Activated CD4-positive, alpha-beta T cell treated with anti-CD3 and anti-CD28 coated beads, Interleukin-2, Interleukin-6, amounts not matched to agents 100 ng/mL and 50 ng/mL, durations not matched to agents 16 hours and 8 hours (primary cell): Measurements from ENCODE around the gene SMC1B.
"Not testable (repeated sequence)": the region's sequence is repeated elsewhere in the genome, so short reads cannot be mapped to it uniquely, and the experiment has no call there.

Source experiments
- DNase-seq: peaks from one replicate; pipeline ENCODE4 v3.0.0-alpha.2; 2020

SMC1B gene

DNA sequence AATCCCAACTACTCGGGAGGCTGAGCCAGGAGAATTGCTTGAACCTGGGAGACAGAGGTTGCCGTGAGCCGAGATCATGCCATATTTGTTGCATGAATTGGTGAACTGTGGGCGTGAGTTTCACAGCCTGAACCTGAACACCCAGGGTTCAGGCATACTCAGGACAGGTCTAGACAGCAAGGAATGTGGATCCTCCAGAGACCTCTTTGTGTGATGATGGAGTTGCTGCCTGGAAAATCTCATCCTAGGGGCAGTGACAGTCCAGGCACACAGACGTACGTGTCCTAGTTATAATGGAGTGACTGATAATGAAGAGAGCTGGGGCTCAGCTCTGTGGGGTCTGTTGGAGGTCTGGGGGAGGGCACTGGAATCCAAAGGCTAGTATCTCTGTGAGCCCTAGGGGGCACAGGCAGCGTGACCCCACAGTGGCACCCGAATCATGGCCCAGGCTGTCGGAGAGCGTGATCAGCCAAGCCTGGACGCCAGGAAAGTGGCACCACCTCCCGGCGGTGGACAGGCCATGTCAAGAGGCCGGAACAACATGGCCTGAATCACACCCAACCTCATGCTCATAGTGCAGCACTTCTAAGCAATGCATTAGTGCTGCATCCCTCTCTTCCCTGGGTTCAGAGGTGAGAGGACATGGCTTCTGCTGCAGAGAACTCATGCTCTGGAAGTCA, 31.8 kb upstream of the SMC1B start:
- DNase-seq: no peak

DNA sequence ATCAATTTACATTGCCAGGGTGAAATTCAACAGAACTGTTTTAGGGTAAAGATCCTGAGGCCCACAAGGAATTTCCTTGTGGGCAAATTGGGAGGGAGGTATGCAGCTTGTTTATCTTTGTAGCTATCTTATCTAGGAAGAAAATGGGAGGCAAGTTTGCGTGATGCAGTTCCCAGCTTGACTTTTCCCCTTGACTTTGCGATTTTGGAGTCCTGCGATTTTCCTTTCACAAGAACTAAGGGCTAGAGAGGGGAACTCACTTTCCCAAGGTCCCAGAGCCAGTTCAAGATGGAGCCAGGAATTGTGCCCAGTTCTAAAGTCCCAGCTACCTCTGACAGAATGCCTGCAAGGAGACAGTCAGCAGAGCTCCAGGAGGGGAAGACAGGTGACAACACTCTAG, 30.8 kb upstream of the SMC1B start:
- no peak for DNase-seq

DNA sequence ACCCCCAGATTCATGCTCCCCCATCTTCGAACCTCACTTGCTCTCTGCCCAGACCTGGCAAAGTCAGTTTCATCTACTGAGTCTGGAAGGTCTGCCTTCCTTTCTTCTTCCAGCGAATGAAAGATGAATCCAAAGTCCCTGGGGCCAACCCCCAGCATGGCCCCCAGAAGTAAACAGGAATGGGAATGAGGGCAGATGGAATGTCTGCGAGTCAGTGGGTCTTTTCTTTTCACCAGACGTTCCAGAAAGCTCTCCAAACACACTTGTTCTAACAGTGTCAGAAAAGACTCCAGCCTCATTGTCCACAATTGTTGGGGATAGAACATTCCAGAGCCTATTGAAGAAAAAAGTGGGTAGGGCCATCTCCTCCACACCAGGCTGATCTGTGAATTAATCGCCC, 28.7 kb upstream of the SMC1B start:
- no peak for DNase-seq

DNA sequence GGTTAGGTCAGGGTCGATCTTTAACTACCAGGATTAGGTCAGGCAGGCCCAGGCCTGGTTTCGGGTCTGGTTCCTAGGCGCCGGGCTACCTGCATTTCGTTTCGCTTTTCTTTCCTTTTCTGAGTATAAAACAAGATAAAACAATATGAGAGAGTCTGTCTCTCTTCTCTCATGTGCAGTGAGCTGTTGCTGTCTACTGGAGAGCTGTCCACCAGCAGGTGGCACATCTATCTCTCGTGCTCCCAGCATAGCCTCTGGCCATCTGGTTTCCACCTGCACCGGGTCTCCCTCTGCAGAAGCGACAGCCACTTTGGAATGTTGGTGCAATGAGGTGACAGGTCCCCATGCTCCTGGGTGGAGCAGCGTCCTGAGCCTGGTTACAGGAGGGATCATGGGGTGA, 27.7 kb upstream of the SMC1B start:
- peak; percentile 36 for DNase-seq

DNA sequence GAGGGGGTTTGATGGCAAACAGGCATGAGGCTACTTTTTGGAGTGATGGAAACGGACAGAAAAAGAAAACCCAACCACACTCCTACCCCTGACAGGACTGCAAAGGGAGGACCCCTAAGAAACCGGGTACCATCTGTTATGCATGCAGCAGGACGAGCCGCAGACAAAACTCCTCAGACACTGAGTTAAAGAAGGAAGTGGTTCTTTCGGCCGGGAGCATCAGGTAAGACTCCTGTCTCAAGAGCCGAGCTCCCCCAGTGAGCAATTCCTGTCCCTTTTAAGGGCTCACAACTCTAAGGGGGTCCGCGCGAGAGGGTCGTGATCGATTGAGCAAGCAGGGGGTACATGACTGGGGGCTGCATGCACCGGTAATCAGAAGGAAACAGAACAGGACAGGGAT, 27.3 kb upstream of the SMC1B start:
- DNase-seq: not testable (repeated sequence)

DNA sequence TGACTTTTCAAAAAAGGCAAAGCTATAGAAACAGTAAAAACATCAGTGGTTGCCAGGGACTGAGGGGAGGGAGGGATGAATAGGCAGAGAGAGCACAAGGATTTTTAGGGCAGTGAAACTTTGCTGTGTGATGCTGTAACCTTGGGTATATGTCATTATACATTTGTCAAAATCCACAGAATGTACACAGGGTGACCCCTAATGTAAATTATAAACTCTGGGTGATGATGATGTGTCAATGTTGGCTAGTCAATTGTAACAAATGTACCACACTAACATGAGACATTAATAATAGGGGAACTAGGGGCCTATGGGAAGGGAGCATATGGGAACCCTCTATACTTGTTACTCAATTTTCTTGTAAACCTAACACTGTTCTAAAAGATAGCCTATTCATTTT, 24.9 kb upstream of the SMC1B start:
- no peak for DNase-seq

DNA sequence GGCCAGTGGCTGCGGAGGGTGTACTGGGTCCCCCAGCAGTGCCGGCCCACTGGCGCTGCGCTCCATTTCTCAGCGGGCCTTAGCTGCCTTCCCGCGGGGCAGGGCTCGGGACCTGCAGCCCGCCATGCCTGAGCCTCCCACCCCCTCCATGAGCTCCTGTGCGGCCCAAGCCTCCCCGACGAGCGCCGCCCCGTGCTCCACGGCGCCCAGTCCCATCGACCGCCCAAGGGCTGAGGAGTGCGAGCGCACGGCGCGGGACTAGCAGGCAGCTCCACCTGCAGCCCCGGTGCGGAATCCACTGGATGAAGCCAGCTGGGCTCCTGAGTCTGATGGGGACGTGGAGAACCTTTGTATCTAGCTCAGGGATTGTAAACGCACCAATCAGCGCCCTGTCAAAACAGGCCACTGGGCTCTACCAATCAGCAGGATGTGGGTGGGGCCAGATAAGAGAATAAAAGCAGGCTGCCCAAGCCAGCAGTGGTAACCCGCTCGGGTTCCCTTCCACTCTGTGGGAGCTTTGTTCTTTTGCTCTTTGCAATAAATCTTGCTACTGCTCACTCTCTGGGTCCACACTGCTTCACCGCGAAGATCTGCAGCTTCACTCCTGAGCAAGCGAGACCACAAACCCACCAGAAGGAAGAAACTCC, 23.6 kb upstream of the SMC1B start:
- peak; percentile 20 for DNase-seq

DNA sequence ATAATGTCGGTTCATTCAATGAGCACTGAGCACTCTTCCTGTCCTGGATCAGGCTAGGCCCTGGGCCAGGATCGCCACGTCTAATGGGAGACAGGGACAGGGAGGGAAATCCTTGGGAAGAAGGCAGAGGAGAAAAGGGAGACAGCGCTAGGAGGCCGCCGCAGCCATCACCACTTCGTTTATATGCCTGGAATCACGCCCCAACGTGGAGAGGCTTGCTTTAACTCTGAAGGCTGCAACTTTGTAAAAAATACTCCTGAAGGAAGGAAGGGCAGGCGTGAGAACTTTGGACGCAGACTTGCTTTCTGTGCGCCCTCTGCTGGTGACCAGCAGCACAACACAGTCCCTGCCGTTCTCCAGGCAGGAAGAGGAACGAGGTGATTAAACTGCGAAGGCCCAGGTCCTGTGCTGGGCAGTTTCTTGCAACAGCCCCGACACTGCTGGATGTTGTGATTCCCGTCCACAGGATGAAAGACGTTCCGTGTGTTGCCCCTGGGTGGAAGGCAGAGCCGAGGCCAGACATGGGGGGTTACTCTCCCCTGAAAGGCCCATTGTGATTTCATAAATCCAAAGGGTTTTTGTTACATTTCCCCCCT, 22.2 kb upstream of the SMC1B start:
- peak; percentile 85 for DNase-seq

DNA sequence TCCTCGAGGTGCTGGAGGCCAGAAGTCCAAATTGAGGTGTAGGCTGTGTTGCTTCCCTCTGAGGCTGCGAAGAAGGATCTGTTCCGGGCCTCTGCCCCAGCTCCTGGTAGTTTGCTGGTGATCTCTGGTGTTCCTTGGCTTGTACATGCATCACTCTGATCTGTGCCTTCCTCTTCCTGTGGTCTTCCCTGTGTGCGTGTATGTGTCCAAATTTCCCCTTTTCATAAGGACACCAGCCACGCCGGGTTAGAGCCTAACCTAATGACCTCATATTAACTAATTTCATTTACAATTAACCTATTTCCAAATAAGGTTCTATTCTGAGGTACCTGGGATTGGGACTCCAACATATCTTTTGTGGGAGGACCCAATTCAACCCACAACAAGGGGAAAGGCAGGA, 21.6 kb upstream of the SMC1B start:
- DNase-seq: no peak

DNA sequence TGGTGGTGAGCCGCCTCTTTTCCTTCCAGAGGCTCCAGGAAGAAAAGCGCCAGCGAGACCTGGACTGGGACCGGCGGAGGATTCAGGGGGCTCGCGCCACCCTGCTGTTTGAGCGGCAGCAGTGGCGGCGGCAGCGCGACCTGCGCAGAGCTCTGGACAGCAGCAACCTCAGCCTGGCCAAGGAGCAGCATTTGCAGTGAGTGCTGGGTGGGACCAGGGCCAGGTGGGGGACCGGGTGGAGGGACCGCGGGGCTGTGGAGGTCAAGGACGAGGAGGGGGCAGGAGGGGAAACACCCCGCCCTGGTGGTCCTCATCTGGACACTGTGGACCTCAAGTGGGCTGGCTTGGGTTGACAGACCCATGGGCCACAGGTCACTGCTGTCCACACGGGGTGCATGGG, 17.5 kb upstream of the SMC1B start:
- DNase-seq: no peak

DNA sequence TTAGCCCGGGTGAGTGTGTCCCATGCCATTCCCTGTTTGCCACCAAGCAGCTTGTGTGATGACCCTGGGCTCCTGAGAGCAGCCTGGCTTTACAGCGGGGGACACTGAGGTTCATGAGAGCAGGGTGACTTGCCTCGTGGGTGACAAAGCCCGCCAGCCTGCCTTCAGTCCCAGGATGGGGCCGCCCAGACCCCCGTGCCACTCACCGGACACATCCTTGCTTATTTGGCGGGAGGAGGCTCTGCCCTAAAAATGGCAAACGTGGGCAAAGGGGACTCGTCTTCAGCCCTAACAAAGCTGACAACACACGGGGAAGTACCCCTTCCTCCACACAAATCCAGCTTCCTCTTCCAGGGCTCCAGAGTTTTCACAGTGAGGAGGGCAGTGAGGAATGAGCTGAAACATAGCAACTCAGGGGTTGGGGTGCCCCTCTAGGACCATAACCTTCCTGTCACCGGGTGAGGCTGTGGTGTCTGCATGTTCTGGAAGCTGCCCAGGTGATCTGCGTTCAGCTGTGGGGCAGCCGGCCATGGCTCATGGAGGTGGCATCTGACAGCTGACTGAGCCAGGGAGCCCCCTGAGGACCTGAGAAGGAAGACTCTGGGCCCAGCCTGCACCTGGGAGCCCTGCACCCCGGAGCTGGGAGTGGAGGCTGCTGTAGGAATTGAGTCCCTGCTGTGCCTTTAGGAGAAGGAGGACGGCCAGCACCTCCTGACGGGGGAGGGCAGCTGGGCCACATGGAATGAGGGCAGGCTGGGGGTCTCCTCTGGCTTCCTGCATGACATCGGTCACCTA, 16.8 kb upstream of the SMC1B start:
- no peak for DNase-seq

DNA sequence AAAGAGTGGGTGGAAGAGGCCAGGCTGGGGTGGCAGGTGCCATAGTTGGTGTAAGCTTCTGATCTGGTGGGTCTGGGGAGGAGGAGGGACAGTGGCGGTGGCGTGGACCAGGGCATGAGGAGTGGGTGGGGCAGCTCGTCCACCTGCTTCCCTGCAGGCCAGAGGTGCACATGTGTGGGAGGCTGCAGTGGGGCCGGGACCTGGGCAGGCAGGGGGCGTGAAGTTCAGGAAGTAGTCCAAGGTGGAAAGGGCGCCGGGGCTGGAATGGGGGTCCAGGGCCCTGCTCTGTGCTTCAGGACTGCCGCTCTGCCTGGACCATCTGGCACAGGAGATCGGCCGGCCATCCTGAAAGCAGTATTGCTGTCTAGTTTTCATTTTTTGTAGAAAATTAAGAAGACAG, 16.0 kb upstream of the SMC1B start:
- no peak for DNase-seq

DNA sequence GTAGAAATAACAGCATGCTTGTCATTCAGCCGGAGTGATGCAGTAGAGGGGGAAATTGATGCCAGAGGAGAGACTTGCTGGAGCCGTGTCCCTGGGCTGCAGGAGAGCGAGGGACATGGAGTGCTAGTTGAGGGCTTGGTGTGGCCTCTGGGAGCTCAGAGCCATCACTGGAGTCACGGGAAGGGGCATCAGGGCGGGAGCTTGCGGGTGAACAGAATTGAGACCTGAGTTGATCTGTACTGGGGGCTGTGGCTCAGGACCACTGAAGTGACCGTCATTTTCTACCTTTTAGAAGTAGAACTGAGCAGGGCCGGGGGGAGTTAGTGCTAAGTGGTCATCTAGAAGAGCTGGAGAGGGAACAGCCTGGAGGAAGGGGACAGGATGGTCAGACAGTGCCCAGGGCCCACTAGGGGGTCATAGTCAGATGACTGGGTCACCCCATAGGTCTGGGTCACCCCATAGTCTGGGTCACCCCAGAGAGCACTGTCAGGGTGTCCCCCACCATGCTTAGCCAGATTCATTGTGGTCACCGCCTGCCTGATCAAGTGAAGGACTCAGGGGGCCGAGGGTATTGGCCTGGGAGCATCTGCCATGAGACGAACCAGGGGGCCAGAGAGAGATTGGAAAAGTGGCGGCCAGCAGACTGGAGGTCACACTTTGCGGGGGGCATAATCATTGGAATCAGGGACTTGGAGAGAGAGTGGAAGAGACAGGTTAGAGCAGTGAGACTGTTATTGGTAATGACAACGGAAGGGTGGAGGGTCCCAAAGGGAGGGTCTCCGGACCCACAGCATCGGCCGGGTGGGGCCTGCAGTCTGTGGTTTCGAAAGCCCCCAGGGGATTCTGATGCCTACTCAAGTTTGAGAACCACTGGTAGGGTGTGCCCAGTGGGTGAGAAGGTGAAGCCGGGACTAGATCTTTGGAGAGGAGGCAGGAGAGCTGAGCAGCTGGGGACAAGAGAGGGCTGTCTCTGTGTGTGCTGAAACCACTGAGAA, 15.3 kb upstream of the SMC1B start:
- DNase-seq: no peak

DNA sequence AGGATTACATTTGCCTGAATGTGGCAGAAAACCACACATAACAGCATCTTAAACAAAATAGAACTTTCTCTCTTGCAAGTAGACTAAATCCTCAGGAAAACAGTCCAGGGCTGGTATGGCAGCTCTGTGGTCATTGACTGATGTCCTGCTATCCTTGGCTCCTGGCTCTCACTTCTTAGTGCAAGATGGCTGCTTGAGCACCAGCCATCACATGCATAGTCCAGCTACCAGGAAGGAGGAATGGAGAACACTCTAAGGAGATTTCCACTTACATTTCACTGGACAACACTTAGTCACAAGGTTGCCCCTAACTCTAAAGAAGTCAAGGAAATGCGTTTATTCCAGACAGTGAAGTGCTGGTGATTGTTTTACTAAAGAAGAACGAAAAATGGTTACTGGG, 13.7 kb upstream of the SMC1B start:
- DNase-seq: no peak

DNA sequence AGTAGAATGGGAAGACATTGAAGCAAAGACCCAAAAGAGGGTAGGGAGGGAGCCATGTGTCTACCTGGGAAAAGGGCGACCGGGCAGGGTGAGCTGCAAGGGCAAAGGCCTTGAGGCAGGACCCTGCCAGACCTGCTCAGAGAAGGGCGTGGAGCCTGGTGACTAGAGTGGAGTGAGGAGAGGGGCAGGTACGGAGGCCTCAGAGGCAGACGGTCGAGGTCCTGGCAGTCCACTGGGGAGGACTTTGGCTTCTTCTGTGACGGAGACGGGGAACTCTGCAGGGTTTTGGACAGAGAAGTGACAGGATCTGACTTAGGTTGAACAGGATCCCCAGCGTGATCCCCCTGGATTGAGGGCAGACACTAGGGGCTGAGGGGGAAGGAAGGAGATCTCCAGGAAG, 13.0 kb upstream of the SMC1B start:
- no peak for DNase-seq

DNA sequence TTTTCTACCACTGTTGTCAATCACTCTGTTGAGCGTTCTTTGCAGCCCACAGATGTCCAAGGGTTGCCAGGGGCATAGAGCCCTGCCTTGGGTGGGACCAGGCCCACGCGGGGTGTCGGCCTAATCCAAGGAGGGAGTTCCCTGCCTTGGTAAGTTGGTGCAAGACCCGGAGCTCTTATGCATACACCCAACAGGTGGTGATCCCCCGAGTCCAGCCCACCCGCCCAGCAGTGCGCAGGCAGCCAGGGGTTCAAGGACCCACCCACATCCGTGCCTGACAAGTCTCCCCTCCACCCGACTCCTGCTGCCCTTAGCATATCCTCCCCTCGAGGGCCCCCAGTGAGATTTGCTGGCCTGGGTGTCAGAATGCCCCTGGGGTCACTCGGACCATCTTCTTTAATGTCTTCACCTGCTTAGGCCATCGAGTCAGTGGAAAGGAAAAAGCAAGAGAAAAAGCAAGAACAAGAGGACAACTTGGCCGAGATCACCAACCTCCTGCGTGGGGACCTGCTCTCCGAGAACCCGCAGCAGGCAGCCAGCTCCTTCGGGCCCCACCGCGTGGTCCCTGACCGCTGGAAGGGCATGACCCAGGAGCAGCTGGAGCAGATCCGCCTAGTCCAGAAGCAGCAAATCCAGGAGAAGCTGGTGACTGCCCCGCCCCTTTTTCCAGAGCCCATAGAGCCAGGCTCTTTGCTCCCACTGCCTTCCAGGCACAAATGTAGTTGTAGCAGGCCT, 12.3 kb upstream of the SMC1B start:
- DNase-seq: no peak

DNA sequence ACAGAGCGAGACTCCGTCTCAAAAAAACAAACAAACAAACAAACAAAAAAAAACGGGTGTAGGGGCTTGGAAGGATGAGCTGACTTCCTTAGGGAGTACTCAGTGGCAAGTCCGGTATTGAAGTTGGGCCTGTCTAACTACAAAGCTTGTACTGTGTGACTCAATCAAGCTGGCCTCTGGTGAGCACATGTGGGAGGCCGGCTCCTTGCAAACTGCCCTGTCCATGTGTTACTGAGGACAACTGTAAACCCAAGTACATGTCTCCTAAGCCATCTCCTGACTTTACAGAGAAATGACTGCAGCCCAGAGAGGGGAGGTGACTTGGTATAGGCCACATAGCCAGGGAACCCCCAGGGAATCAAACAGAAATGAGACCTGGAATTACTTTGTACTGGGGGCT, 11.7 kb upstream of the SMC1B start:
- no peak for DNase-seq

DNA sequence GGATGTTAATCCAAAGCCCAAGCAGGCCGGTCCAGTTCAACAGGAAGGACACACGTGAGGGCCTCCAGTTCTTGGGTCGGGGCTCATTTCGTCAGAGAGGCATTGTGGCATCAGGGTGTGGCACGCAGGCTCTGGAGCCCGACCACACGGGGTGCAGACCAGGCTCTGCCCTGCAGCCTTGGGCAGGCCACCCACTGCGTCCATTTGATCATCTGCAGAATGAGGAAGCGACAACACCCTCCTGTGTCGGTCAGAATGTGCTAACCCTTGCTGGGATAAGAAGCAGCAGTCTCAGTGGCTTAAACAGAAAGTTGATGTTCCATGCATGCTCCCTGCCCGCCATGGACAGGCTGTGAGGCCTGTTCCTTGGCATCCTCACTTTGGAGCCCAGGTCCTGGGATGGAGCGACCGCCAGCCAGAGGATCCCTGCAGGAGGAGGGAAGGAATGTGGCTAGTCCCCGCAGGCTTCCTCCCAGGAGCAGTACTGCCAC, 10.9 kb upstream of the SMC1B start:
- no peak for DNase-seq

DNA sequence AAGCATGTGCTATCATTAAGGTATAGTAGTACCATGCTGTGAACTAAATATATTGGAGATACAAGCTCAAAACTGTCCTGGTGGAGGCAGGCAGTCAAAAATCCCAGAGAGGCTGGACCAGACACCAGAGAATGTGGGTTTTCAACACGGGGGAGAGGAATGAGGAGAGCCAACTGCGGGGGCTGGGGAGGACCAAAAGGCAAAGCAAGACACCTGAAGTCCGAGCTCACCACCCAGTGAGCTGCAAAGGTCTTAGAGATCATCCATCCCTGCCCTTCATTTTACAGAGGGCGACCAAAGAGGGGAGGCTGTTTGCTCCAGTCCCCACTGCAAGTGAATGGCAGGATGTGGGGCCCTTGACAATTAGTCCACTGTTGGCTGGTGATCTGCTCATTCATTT, 10.1 kb upstream of the SMC1B start:
- DNase-seq: no peak

DNA sequence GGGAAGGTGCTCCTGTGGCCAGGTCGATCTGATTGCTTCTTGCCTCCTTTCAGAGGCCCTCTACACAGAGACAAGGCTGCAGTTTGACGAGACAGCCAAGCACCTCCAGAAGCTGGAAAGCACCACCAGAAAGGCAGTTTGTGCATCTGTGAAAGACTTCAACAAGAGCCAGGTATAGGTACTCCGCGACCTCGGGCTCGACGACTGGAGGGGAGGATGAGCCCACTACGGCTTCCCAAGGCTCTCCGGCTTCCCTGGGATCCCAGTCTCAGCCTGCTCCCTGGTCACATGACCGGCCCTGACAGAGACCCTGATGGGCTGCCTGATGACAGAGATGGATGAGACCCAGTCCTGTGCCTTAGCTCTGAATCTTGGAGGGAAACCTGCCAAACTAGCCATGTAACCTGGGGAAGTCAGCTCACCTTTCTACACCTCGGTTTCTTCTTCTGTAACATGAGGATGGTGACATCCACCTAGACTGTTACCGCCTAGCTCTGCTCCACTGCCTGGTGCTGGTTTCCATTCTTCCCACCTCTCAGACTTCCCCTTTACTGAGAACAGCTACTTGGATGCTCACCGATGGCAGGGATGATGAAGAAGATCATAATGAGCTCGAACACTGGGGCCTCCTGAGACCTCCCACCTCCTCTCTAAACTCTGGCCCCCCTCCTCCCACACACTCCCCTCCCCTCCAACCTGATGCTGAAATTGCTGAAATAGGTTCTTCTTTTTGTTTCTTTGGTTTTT, 9.0 kb upstream of the SMC1B start:
- no peak for DNase-seq
